ENCODE measurements around the gene RIPPLY2. TPM values are rescaled to one million over a fixed set of nuclear protein-coding genes. Genes with fewer than 3 reads are reported as not detected.
"Not testable (repeated sequence)": the region's sequence is repeated elsewhere in the genome, so short reads cannot be mapped to it uniquely, and the experiment has no call there.

The RIPPLY2 gene
- total and polyA plus RNA-seq, 2 of the 4 experiments (the other 2 are of a cell fraction), result 0.32 TPM; not detected in 1

GRCh38 chr6:83853178-83854000 is at the start of gene RIPPLY2 (continued):
- TF ChIP-seq RFX5 (IDR thresholded peaks at IDR 0.05; ENCODE audit: low read depth, low read length), result no peak
- TF ChIP-seq FOS (IDR thresholded peaks at IDR 0.05; ENCODE audit: low read depth, low read length), result no peak

- DNase-seq; H3K14ac ChIP-seq (replicated peaks; ENCODE audit: low read depth, low read length); H3K4me3 ChIP-seq (ENCODE audit: insufficient read depth, low read depth, low read length); dilution Hi-C loops (cut with HindIII; ENCODE audit: low sequenced_read_pairs, unreplicated experiment); CTCF ChIA-PET; H3K18ac ChIP-seq (ENCODE audit: low read depth, low read length); H3K9ac ChIP-seq (ENCODE audit: low read depth, low read length); H3K56ac ChIP-seq (ENCODE audit: extremely low read depth, insufficient read depth, low read length); H3K36me3 ChIP-seq (ENCODE audit: control insufficient read depth, insufficient read depth, low read length); H3K4ac ChIP-seq (ENCODE audit: low read depth, low read length); H4K8ac ChIP-seq (ENCODE audit: low read depth in 2 of 2, low read length in 2 of 2); H3K23ac ChIP-seq (ENCODE audit: low read depth, low read length); H3K79me1 ChIP-seq (ENCODE audit: low read depth in 1 of 2, low read length in 2 of 2); H3K27me3 ChIP-seq (ENCODE audit: control insufficient read depth, insufficient read depth, low read length); H3K9me3 ChIP-seq (ENCODE audit: control insufficient read depth, insufficient read depth, low read length); H2BK120ac ChIP-seq (ENCODE audit: low read depth, low read length); H3K9me1 ChIP-seq (ENCODE audit: insufficient read depth, low read length); H2AFZ ChIP-seq (replicated peaks; ENCODE audit: low read length, poor library complexity); in situ Hi-C loops (cut with MboI; ENCODE audit: low sequenced_read_pairs); H4K5ac ChIP-seq (ENCODE audit: low read depth, low read length); intact Hi-C loops (cut with micrococcal nuclease); POLR2A ChIA-PET (ENCODE audit: unreplicated experiment); H4K91ac ChIP-seq (ENCODE audit: insufficient read depth, low read depth, low read length); H3K27ac ChIP-seq (ENCODE audit: insufficient read depth, low read length); H3K4me2 ChIP-seq (ENCODE audit: low read depth, low read length); ATAC-seq (ENCODE audit: low read depth); BruUV-seq (replicated peaks); H2BK20ac ChIP-seq (ENCODE audit: low read depth, low read length); H3K4me1 ChIP-seq (ENCODE audit: control insufficient read depth, insufficient read depth, low read length); H2AK9ac ChIP-seq (replicated peaks; ENCODE audit: low read depth, low read length, poor library complexity); H4K20me1 ChIP-seq (ENCODE audit: insufficient read depth, low read length); H2BK5ac ChIP-seq (ENCODE audit: low read depth, low read length, poor library complexity, severe bottlenecking); H2AK5ac ChIP-seq (ENCODE audit: low read depth, low read length); H2BK15ac ChIP-seq (ENCODE audit: low read depth, low read length): not testable (repeated sequence)
- WGBS, 2 experiments (ENCODE audit: extremely low coverage in 2 of 2, insufficient read length in 1 of 2), result no CpG with 5 or more reads among the region's 21 CpGs
These were observed 49.7 kb upstream of the RIPPLY2 start for GRCh38 chr6:83803492-83803891.
